ENCODE data around the gene PLXNB2. TPM values are rescaled to one million over a fixed set of nuclear protein-coding genes. Genes with fewer than 3 reads are reported as not detected.
"Not testable (repeated sequence)": the region's sequence is repeated elsewhere in the genome, so short reads cannot be mapped to it uniquely, and the experiment has no call there.

PLXNB2 gene
- total and polyA plus RNA-seq, 3 donors from 2014 or later = 98.0 to 243 (median 219) TPM

GRCh38 chr22:50338042-50338573, 30.7 kb upstream of the PLXNB2 start:
- H3K36me3 ChIP-seq (ENCODE audit: low read depth, missing control alignments) = no peaks in the 10 kb centered on the region
- no peak overlapping the region for H3K4me3 ChIP-seq
- no peaks in the 10 kb centered on the region for H3K9me3 ChIP-seq
- no peaks in the 10 kb centered on the region for H3K27me3 ChIP-seq
- intact Hi-C loops (cut with DNase I; ENCODE audit: low total_unique reads) = no loop called here
- H3K4me1 ChIP-seq = no peaks in the 10 kb centered on the region
- TF ChIP-seq CTCF (IDR thresholded peaks at IDR 0.05) = no peak
- no peak for TF ChIP-seq POLR2A (IDR thresholded peaks at IDR 0.05)
- 77 to 78% methylated on average over 5 of the region's 5 CpGs for WGBS, 2 donors
- no peak overlapping the region for H3K27ac ChIP-seq
- no peak for DNase-seq

GRCh38 chr22:50337262-50338041, 30.0 kb upstream of the PLXNB2 start:
- intact Hi-C loops (cut with DNase I; ENCODE audit: low total_unique reads) = no loop called here
- Histone ChIP-seq H3K27ac (no peak overlapping the region), H3K9me3 (no peaks in the 10 kb centered on the region), H3K36me3 (ENCODE audit: low read depth, missing control alignments) (no peaks in the 10 kb centered on the region), H3K27me3 (no peaks in the 10 kb centered on the region), H3K4me1 (no peaks in the 10 kb centered on the region), H3K4me3 (no peak overlapping the region)
- TF ChIP-seq POLR2A (IDR thresholded peaks at IDR 0.05) = no peak
- no peak for TF ChIP-seq CTCF (IDR thresholded peaks at IDR 0.05)
- WGBS, 2 donors = 83 to 85% methylated on average over 13 of the region's 13 CpGs
- DNase-seq = no peak

- H3K9me3 ChIP-seq; H3K27ac ChIP-seq; H3K27me3 ChIP-seq; intact Hi-C loops (cut with DNase I; ENCODE audit: low total_unique reads); H3K4me1 ChIP-seq; H3K36me3 ChIP-seq (ENCODE audit: low read depth, missing control alignments); DNase-seq; H3K4me3 ChIP-seq: not testable (repeated sequence)
- WGBS, 2 donors = 88 to 92% methylated on average over 5 of the region's 5 CpGs
Measured at GRCh38 chr22:50334433-50334832, 27.0 kb upstream of the PLXNB2 start.

GRCh38 chr22:50329236-50329635, 21.8 kb upstream of the PLXNB2 start:
- Histone ChIP-seq H3K4me1 (peaks cover 2% of the 10 kb centered on the region), H3K36me3 (ENCODE audit: low read depth, missing control alignments) (no peaks in the 10 kb centered on the region), H3K27ac (no peak overlapping the region), H3K9me3 (no peaks in the 10 kb centered on the region), H3K4me3 (no peak overlapping the region), H3K27me3 (no peaks in the 10 kb centered on the region)
- intact Hi-C loops (cut with DNase I; ENCODE audit: low total_unique reads) = no loop called here
- TF ChIP-seq CTCF (IDR thresholded peaks at IDR 0.05) = no peak
- no peak for TF ChIP-seq POLR2A (IDR thresholded peaks at IDR 0.05)
- 87 to 88% methylated on average over 6 of the region's 6 CpGs for WGBS, 2 donors
- DNase-seq = no peak

- no peak for DNase-seq
- Histone ChIP-seq H3K9me3 (no peaks in the 10 kb centered on the region), H3K36me3 (ENCODE audit: low read depth, missing control alignments) (no peaks in the 10 kb centered on the region), H3K4me3 (peak overlapping the region; percentile 57 to 80), H3K27me3 (no peaks in the 10 kb centered on the region), H3K27ac (peak overlapping the region; percentile 83 to 90), H3K4me1 (peaks cover 2% of the 10 kb centered on the region)
- 55 to 74% methylated on average over 15 to 22 of the region's 22 CpGs for WGBS, 2 donors
- intact Hi-C loops (cut with DNase I; ENCODE audit: low total_unique reads) = no loop called here
- TF ChIP-seq POLR2A (IDR thresholded peaks at IDR 0.05) (no peak), CTCF (IDR thresholded peaks at IDR 0.05) (no peak)
Measured at GRCh38 chr22:50327711-50328019, 20.2 kb upstream of the PLXNB2 start.
